Measurements from ENCODE around the gene CDK17.
"Not testable (repeated sequence)": the region's sequence is repeated elsewhere in the genome, so short reads cannot be mapped to it uniquely, and the experiment has no call there.

CDK17 gene

DNA sequence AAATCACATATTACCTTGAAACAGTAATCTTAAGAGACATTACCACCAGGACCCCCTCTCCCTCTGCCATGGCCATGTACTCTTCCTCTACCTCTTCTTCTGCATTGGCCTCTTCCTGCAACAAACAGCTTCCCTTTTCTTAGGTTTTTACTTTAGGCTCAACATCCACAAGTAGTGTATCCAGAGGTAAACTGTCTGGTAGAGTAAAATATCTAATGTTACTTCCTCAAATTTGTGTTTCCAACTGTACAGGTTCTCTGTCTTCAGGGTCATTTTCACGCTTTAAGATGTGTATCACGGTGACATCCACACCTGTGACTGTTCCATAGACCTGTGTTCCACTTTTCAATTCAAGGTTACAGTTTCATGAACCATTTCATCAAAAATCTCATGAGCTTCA is 13.4 kb downstream of the CDK17 start:
- no peak for DNase-seq

GRCh38 chr12:96383991-96384390 is 16.2 kb downstream of the CDK17 start:
- no peak for DNase-seq

DNA sequence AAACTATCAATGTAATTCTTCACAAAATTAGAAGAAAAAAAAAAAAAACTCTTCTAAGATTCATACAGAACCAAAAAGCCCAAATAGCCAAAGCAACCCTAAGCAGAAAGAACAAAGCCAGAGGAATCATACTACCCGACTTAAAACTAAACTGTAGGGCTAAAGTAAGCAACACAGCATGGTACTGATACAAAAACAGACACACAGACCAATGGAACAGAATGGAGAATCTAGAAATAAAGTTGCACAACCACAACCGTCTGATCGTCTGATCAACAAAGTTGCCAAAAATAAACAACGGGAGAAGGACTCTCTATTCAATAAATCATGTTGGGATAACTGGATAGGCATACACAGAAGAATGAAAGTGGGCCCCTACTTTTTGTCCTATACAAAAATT is 16.9 kb downstream of the CDK17 start:
- no peak for DNase-seq

GRCh38 chr12:96379743-96380142 is 20.5 kb downstream of the CDK17 start:
- DNase-seq = not testable (repeated sequence)

- DNase-seq = no peak
These were observed 21.9 kb downstream of the CDK17 start for GRCh38 chr12:96378319-96378718.

DNA sequence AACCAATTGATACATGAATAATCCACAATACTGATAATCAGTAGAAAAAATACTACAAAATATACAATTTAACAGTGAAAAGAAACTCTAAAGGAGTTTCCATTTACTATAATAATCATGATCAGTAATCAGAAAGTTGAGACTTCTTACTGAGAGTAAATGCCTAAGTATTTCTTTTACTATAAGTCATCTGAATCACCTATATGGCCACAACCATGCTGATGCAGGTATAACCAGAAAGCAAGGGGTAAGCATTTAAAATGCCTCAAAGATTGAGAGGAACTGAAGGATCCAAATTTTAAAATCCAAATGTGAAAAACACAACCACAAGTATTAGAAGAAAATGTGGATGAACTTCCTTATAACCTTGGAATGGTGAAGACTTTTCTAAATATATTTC is 23.4 kb downstream of the CDK17 start:
- no peak for DNase-seq

GRCh38 chr12:96375841-96376604 is 24.2 kb downstream of the CDK17 start:
- DNase-seq = no peak

GRCh38 chr12:96375170-96375569 is 25.1 kb downstream of the CDK17 start:
- DNase-seq = no peak

- no peak for DNase-seq
These were observed 28.2 kb downstream of the CDK17 start for GRCh38 chr12:96371790-96372699.

GRCh38 chr12:96371138-96371789 is 29.0 kb downstream of the CDK17 start:
- DNase-seq = no peak

DNA sequence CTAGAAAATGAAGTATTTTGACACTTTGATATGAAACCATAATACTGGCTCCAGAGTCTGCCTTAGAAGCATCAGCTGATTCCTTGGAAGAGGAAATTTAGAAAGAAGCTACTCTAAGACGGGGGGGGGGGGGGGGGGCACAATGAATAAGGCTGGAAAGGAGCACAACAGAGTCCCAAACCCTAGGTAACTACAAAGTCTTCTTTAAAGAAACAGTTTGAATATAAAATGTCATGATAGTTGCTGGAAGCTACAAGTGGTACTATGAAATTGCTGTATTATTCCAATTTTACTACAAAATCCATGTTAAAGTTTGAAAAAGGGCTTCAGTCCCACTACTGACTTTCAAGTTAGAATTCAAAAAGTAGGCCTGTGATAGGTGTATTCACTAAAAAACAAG is 31.6 kb downstream of the CDK17 start:
- no peak for DNase-seq

DNA sequence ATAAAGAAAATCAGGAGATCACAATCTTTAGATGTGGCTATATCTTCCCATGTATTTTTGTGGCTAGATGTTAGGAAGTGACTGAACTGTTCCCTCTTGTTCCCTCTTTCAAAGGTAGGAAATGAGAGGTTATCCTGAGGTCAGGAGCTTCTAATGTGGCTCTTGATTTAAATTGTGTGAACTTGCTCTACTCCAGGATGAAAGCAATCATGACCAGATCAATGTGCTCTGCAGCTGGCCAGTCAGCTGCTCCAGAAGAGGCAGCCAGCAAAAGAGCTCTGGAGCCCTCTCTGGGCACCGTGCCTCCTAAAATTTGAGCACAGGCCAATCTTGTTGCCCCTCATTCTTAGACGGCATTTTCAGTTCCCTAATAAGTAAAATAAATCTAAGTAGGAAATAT is 32.0 kb downstream of the CDK17 start:
- no peak for DNase-seq

GRCh38 chr12:96366381-96366654 is 33.9 kb downstream of the CDK17 start:
- no peak for DNase-seq

DNA sequence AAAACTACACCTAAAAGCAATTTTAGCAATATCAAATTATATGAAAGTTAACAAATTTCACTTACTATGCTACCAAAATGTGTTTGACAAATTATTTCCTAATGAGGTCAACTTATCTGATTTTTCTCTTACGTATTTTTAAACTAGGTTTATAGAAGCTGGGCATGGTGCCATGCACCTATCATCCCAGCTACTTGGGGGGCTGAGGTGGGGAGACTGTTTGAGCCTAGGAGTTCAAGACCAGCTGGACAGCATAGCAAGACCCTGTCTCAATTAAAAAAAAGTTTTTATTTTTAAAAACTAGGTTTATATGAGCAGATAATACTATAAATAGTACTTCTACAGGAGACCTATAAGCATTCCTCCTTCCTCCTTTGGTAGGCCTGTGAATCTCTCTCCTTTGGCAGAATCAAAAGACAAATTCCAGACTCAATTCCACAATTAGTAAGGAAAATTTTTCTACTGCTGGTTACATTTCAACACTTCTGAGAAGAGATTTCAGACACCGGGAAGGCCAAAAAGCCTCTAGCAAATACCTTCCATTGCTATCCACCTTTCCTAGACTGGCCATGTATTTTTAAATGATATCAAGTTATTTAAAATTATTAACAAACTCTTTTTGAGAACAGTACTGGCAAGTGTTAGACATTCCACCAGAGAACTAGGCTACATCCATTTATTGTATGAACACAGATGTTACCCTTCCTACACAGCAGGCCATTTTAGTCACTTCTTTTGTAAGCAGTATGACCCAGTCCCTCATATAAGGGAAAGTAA is 34.4 kb downstream of the CDK17 start:
- DNase-seq = no peak

GRCh38 chr12:96364092-96364700 is 36.0 kb downstream of the CDK17 start:
- DNase-seq = no peak

- DNase-seq = no peak
These were observed 39.2 kb downstream of the CDK17 start for GRCh38 chr12:96361074-96361473.

DNA sequence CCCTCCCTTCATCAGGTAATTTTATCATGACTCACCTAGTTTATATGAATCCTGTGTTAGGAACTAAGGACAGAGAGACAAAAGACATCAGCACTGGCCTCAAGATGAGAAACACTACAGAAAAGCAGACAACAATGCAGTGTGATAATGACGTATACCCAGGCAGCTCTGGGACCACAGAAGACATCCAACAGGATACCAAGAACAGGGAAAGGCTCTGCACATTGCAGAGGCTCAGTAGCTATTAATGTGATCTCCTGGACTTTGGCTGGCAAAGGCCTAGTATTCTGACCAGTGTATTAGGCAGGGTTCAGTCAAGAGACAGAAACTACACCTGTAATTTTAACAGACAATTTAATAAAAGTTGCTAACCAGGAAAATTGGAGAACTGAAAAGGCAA is 39.7 kb downstream of the CDK17 start:
- no peak for DNase-seq

GRCh38 chr12:96359328-96359727 is 40.9 kb downstream of the CDK17 start:
- DNase-seq = no peak

DNA sequence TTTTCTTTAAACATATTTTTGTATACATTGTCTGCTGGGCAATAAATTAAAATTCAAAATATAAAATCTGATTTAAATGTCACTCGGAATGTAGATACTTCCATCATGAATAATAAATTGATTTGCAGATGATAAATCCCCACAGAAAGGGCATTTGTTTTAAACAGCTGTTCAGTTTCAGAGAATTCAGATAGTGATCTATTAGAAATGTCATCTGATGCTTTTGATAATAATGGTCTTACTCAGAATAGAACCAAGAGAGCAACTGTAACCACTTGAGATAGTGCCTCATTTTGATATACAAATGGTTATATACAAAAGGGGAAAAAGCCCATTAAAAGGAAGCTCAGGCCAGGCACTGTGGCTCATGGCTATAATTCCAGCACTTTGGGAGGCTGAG is 43.4 kb downstream of the CDK17 start:
- no peak for DNase-seq

DNA sequence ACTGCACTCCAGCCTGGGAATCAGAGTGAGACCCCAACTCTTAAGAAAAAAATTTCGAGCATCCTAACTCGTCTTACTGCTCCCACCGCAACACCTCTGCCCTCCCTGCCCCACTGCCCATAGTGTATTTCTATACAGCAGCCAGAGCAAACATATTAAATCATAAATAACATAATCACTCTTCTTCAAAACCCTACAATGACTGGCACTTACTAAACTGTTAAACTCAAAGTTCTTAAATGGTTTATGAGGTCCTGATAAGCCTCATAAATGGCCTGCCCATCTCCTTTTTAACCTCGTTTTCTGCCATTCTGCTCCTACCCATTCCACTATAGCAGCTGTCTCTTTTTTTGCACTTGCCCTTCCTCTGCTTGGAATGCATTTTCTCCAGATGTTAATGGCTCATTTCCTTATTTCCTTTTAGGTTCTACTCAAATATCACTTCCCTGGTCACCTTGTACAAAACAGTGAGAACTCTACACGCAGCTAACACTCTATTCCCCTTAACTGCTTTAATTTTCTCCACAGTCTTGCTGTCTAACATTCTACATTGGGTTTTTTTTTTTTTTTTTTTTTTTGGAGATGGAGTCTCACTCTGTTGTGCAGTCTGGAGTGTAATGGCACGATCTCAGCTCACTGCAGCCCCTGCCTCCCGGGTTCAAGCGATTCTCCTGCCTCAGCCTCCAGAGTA is 45.2 kb downstream of the CDK17 start:
- no peak for DNase-seq

GRCh38 chr12:96354326-96354725 is 45.9 kb downstream of the CDK17 start:
- no peak for DNase-seq
